Stimulated activated CD8-positive, alpha-beta memory T cell treated with anti-CD3 and anti-CD28 coated beads, Interleukin-2, amount 100 ng/mL, for 1 hour (primary cell): ENCODE data around the gene MEIS1.

Experiments
- DNase-seq, 2 donors: peaks; one replicate each; pipeline ENCODE4 v3.0.0-alpha.2; 2020; ENCODE audit warnings: low read depth in 2 of 2

The MEIS1 gene

DNA sequence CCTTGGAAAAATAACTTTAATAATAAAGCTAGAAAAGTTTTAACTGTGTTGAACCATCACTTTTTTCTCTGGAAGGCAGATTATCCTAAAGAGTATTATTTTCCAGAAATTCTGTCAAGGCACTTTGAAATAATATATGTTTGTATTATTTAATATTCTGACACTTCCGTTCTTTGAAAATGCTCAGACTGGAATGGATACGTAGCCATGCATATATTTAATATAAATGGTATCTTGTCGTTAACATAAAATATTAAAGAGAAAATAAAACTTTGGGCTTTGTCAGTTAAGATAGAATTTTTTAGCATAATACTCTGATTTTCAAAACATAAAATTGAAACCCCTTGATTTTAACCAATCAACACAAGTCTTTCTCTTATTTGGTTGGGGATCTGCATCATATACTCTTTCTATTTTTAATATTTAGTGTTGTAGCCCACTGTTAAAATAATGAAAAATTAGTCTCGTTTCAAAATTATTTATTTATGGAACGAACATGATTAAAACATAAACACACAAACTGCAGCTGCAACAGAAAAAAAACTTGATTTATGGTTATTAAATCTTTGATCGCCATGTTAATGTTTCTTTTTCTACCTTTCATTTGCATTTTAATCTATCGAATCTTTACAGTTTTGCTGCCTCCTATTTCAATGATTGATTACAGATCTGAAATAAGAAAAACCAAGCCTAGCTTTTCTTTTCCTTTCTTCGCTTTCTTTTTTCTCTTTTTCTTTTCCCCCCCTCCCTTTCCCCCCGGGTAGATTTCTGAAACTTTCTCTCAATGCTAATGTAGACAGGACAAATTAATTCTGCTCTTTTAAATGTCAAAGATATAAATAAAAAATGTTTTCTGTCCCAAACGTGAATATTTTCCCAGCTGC lies 145.5 kb downstream of the MEIS1 start:
- no peak for DNase-seq

DNA sequence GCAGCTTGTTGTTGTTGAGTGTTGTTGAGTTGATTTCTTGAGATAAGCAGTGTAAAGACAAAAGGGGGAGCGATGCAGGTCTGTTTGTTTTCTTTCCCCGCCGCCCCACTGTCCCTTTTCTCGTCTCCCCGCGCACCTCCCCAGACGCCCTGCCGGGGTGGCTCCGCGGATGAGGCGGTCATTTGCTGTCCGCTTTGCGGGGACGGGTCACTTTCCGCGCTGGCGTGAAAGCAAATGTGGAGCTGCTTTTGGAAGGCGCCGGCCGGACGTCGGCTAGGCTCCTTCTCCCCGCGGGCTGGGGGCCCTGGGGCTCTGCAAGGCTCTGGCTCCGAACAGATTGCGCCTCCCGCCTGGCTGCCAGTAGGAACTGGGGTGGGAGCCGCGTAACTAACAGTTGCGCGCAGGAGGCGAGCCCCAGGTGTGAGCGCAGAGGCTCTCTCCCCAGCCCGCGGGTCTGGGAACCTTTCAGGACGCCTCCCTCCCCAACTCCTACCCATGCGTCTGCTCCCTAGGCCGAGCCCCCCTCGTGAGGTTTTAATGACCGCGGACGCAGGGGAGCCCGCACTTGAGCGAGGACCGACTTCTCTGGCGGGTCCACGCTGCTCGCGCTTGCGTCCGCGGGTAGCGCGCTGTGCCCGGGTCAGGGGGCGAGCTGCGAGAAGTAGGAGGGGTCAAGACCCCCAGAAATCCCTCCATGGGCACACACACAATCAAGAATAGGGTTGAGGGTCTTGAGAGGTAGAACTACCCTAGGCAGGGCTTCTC lies 146.6 kb downstream of the MEIS1 start:
- DNase-seq: no peak

DNA sequence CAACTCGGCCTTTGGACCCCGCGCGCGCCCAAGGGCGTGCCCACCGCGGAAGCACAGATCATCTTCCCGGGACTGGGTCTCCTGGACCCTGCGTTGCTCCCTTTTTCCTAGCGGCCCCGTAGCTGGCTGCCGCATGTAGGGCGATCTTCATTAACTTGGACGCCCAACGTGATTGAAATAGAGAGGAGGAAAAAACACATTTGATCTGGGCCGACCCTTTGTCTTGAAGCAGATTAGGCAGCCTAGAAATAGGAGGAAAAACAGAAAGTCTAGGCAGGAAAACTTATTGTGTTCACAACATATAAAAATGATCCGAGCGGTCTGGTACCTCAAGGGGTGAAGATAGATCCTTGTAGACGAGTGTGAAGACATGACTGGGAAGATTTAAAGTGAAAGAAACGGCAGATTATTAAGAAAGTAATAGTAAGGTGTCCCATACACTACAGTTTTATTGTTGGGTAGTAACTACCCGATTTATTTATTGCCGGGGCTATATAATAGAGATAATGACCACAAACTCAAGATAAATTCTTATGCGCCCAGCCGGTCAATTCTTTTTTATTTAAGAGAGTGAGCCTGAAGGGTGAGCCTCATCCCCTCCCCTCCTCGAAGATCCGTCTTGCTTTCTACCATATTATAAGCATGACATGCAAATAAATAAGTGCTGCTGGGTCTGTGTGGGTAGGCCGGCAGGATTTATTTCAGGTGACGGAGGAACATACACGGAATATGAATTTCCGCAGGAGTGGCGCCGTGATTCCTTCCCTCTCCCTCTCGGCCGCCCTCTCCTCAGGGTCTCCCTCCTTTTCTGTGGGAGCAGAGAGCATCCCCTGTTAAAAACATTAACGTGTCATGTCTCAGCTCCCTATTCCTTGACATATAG lies 147.4 kb downstream of the MEIS1 start:
- DNase-seq: no peak

DNA sequence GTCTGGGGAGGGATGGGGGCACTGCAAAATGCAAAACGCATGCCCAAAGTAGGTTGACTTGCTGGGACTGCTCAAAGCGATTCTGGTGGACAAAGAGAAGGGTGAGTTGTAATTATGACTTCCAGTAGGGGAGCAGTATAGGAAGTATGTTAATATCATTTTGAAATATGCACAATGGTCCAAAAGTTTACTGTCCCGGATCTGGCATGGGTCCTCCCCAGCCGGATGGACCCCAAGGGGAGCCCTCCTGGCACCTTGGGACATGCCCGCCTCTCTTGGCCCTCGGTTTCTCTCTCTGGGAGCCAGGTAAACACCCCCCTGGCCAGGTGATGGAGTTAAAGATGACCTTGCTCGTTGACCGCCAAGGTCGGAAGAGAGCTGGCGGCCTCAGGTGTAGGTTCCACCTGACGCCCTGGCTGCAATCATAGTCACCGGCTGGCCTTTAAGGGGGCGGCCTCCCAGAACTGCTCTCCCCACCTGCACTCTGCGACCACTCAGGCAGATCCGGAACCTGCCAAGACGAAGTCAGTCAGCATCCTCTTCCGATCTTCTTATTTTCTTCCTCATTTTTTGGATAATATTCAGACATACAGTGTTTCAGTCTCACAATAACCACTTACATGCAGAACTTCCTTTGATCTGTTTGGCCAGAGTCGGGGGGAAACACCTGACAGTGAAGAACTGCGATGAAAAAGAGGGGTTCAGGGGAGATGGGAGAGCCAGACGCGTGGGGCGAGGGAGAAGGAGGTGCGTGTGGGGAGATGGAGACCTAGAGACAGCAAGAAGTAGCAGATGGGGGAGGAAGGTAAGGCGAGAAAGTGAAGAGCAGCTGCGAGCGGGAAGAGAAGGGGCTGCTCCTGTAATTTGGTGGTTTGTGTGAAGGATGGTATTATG lies 148.3 kb downstream of the MEIS1 start:
- no peak for DNase-seq

DNA sequence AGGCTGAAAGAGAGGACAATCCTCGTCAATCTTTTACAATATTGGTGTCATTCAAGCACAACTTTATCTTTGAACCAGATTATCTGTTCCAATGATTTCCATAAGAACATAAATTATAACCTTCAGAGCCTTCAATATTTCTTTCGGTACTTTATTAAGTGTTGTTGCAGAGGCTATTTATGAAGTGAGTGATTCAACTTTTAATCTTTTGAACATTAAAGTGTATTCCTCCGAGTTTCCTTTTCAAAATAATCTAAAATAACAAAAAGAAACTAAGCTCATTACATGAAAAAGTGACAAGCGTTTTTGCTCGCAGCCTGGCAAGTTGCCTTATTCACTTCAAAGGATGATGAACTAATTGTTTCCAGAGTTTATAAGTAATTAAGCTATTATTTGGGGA lies 149.0 kb downstream of the MEIS1 start:
- no peak for DNase-seq

DNA sequence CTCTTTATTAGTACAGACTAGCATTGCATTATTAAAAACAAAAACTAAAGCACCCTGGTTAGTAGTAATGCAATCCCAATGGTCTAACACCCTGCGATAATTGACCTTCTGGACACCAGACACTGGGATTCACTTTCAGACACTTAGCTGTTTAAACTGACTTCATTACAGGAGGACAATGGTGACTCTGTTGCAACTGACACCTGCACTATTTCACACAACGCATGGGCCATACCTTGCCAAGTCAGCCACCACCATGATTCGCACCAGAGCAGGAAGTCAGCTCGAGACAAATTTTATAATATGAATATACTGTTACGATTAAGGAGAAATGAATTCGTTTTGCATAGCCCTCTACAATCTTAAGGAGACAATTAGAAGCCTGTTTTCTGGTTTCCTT lies 150.7 kb downstream of the MEIS1 start:
- DNase-seq: no peak

DNA sequence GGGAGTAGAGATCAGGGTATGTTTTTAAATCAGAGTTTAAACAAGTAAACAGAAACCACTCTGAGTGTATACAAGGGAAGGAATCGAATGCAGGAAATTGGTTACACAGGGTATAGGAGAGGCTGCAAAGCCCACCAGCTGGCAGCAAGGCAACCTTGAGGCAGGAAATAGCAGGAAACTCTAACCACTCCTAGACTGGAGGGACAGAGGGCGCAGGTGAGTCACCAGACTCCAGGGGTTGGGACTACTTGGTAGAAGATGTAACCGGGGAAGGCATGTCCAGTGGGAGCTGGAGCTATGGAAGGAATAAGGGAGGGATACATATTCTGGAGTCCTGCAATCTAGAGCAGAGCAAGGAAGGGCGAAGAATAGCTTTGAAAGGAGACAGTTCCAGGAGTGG lies 152.3 kb downstream of the MEIS1 start:
- no peak for DNase-seq

DNA sequence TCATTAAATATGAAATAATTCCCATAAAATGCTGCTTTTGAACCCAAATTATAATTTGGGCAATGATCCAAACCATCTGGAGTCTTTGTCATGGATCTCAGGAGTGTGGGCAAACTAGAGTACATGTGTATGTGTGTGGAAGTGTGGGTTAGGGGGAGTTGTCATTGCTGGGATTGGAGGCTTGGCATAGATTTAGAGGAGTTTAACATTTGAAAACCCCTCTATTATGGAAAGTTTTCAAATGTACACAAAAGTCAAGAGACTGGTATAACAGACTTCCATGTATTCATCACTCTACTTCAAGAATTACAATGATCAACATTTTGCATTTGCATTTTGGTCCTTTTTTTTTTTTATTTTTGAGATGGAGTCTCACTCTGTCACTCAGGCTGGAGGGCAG lies 159.1 kb downstream of the MEIS1 start:
- DNase-seq: no peak

DNA sequence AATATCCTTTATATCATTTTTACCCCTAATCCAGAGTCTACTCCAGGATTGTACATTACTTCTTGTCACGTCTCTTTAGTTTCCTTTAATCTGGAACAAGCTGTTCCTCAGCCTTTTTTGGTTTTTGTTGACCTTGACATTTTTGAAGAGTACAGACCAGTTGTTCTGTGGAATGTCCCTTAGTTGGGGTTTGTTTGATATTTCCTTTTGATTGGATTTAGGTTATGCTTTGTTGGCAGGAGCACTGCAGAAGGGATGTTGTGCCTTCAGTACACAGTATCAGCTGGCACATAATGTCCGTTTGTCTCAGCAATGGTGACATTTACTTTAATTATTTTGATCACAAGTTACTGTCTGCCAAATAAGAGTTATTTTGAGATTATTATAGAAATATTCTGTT lies 160.6 kb downstream of the MEIS1 start:
- no peak for DNase-seq

DNA sequence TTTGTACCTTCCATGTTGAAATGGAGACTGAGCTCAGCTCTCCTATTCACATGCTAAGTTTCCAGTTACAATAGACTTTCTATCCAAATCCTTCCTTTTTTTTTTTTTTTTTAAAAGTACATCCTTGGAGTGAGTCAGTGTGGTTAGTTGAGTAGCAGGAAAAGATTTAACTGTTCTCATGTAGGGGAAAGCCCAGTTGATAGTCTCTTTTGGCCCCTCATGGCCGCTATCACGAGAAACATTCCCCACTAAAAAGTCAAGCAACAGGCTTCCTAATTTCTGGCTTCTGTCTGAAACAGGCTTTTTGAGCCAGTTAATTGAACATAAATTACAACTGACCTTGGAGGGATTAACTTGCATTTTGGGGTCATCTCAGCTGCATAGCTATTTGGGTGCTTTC lies 161.3 kb downstream of the MEIS1 start:
- no peak for DNase-seq

DNA sequence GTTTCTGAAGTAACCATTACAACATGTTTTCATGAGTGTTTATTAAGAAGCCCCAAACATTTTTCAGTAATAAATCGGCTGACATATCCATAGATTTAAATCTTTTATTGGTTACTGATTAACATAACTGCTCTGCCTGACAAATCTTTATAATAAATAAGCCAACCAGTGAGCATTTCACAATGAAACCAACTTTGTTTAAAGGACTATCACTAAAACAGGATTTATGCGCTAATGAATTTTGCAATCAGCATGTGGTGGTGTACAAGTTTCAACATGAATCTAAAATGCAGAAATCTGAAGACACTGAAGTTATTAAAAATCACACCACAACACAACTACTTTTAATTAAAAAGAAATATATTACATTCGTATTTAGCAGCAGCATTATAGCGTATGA lies 166.7 kb downstream of the MEIS1 start:
- DNase-seq: no peak

DNA sequence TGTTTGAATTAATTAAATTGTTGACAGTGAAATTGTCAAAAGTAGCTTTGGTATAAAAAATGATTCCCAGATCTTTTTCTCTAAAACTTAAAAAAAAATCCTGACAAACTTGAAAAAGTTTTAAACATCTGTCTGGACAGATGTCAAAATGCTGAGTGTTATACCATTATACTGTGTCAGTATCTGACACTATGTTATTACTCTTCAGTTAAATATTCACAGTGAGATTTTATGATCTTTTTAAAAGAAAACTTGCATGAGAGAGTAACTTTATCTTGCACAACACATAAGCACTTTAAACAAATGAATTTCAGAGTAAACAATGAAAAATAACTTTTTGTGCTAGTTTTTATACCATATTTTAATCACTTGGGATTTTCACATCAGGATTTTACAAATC lies 167.4 kb downstream of the MEIS1 start:
- no peak for DNase-seq

DNA sequence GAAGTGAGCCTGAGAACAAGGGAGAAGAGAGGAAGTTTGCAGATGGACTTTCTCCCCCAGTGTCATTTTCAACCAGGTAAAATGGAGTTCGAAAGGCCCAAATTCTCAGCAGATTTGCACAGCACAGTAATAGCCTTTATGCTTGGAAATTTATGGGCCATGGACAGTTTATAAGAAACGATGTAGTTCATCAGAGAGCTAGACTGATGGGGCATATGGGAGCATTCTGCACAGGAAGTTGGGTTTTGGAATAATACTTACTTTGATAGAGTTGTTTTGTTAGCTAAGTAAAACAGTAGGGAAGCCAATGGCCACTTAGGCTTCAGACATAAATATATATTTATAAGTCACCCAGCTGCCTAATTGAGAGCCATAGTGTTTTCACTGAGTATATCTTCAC lies 169.4 kb downstream of the MEIS1 start:
- DNase-seq: no peak

DNA sequence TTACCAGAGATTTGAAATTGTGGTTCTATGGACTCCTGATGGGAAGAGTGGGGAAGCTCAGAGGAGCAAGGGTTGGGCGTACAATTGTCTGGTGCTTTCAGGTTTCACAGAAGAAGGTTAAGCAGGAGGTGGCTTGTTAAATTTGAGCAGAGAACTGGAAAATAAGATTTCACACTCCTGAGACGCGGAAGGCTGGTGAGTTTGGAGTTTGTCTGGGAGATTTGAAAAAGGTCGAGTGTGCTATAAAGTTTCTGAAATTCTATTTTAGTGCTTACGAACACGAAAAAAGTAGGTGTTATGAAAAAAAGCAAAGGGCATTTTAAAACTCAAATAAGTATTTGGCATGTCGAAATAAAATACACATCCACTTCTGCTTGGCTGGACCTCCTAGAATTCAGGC lies 170.1 kb downstream of the MEIS1 start:
- DNase-seq: no peak

DNA sequence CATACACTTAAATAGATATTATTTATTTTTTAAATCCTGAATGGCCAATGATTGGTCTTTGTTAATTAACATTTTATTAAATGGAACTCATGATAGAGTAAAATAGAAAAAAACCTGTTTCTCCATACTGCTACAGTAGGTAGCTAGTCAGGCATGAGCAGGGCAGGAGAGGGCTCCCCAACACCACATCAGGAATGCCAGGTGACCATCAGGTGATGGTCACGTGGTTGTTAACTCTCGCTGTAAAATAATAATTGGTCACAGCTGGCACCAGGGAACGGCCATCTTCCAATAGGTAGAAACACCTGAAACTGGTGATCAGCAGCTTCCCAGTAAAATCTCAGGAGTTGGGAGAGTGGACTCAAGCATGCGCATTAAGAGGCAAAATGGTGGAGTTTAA lies 172.2 kb downstream of the MEIS1 start:
- no peak for DNase-seq
